ENCODE measurements around the gene ECE1.

DNA sequence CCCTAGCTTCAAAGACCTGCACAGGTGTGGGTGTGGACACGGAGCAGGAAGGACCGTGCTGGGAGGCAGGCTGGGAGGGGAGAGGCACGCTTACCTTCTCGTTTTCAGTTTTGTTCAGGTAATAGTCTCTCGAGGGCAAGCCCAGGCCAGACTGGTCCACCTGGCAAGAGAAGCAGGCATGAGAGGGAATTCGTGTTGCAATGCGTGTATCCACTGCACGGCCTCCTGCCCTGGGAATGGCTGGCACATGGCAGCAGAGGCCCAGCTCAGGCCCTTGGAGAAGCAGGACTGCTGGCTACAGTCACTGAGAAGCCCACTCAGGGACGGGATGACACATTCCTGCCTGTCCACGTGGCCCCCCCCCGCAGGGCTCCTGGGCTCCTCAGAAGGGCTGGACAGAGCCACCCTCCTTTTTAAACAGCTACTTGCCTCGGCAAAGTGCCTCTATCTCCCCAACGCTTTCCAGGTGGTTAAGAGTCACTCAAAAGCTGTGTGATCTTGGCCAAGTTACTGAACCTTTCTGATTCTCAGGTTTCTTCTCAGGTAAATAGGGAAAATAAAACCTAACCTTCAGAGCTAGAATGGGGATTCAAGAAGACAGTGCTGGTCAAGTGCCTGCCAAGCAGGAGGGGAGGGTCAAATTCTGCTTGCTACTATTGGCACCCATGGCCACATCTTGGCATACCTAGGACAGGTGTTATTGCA, 32.7 kb downstream of the ECE1 start:
- TF ChIP-seq CTCF (IDR thresholded peaks at IDR 0.05 in 8 of 11, conservative IDR thresholded peaks at IDR 0.05 in 3 of 11) = no peak
- TF ChIP-seq POLR2A (IDR thresholded peaks at IDR 0.05) = no peak

Measured in spleen (tissue), 7 donors.